H1 (cell line): ENCODE data around the gene FOXO6.

ENCODE experiments used
- BRCA1 ChIP-seq: IDR thresholded peaks from 2 replicates; pipeline ENCODE4 v1.6.1; 2012; ENCODE audit warnings: low read depth, low read length, improper control_type of control experiment
- CREB1 ChIP-seq: IDR thresholded peaks from 2 replicates; pipeline ENCODE4 v1.6.1; 2012; ENCODE audit warnings: inconsistent platforms

DNA sequence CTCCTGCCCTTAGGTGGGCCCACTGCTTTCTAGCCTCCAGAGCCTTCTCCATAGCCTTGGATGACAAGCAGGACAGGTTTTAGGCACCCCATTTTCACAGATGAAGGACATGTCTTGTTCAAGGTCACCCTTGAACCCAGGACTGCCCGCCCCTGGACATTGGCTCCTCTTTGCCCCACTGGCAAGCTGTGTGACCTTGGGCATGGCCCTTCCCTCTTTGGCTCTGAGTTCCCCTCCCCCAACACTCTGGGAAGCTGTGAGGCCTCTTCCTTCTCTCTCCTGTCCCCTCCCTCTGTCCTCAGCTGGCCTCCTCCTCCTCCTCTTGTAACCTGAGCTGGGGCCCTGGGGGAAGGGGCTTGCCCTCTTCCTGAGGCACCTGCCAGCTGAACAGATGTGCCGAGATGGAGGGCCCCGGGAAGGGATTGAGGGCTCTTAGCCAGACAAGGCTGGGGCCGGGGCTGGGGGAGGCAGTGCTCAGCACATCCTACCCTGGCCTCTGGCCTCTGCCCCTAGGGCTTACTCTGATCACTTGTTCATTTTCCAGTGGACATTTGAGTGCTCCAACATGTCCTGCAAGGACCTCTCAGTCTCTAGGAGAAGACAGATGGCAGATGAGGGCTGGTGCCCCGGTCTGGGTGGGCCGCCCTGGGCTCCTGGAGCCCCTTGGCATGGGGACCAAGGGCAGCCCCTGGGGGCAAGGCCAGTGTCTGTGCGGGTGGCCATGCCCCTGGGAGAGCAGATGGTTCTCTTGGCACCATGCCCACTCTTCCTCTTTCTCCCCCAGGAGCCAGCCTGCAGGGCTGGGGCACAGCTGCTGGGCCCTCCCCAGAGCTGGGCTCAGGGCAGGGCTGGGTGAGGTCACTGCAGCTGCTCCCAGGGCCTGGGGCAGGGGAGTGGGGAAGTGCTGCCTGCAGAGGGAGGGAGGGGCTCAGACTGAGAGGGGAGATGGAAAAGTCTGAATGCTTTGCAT, 10.7 kb downstream of the FOXO6 start:
- no peak for TF ChIP-seq BRCA1
- TF ChIP-seq CREB1: 0 out of 2 replicates have a peak, but pooled peaks have one; percentile 26
